Measurements from ENCODE around the gene PML.

PML gene

DNA sequence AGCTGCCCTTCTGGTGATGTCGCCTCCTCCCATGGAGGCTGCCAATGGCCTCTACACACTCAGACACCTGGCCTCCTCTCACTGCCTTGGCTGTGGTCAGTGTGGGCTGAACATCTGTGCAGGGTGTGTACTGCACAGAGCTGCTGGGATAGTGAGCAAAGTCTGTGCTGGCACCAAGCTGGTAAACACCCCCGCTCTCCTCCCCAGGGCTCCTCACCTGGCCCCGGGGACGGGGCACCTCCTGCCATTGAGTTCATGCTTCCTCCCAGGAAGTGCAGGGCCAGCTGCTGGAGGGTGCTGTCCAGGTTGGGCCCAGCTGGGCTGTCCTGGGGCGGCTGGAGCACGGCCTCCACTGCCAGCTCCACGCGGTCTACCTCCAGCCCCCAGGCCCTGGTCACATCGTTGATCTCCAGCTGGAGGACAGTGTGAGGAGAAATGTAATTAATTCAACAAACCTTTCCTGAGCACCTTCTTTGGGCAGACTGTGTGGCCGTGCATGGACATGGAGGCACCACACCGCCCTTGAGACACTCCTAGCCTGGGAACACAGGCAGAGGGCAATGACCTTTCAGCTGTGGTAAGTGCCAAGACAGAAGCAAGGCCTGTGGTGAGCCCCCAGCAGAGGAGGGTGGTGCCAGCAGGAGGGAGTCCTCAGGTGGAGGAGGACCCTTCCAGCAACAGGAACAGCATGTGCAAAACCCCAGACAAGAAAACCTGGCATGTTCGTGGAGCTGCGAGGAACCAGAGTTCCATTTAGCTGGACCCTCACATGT lies 9.2 kb upstream of the PML start:
- no peak for DNase-seq (ENCODE audit: low read depth in 3 of 3)

DNA sequence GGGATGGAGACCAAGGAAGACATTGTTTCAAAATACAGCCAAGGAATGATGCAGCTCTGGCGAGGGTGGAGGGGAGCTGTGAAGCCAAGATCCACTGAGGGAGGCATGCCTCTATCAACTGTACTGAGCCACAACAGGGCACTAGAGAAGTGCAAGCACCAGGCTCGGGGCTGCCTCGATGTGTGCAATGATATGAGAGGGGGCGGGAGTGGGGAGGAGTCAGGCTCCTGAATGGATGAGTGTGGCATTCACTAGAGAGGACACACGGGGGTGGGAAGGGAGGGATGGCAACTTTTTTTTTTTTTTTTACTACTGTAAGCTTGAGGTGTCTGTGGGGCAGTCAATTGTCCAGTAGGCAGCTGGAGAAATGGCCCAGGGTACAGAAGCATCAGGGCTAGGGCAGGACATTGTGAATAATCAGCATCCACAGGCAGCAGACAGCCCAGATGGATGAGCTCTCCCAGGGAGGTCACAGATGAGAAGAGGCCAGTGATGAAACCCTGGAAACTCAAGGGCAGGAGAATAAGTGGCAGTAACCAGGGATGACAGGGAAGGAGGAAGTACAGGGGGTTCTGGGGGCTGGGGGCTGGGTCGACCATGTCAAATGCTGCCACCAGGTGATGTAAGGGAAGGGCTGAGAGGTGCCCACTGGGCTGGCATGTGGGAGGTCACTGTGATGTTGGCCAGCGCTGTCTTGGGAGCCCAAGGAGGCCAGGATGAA lies 8.3 kb upstream of the PML start:
- no peak for DNase-seq (ENCODE audit: low read depth in 3 of 3)

DNA sequence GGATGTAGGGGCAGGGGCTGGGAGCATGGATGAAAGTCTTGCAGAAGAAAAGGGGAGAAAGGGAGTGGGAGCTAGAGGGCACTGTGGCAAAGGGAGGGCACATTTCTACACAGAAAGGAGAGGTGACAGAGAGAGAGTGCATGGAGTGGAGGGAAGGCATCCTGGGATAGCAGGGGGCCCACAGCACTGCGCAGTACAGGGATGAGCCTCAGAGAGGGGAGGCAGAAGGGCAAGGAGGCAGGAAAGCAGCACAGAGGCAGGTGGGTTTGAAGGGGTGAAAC lies 7.8 kb upstream of the PML start:
- DNase-seq (ENCODE audit: low read depth in 3 of 3), result no peak

DNA sequence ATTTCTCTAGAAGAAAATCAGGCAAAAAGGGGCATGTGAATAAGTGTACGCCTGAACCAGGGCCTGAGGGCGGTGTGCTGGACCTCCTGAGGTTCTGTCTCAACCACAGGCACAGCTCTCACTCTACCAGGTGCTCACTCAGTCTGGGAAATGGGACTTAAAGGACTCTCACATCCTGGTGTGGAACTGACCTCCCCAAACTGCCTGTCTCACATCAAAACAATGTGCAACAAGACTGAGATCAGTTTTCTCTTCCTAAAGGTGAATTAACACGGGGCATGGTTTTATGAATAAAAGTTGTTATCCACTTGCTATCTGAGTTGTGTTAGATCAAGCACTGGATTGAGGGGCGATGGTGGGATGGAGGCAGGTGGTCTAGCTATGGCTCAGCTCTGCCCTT lies 7.3 kb upstream of the PML start:
- no peak for DNase-seq (ENCODE audit: low read depth in 3 of 3)

DNA sequence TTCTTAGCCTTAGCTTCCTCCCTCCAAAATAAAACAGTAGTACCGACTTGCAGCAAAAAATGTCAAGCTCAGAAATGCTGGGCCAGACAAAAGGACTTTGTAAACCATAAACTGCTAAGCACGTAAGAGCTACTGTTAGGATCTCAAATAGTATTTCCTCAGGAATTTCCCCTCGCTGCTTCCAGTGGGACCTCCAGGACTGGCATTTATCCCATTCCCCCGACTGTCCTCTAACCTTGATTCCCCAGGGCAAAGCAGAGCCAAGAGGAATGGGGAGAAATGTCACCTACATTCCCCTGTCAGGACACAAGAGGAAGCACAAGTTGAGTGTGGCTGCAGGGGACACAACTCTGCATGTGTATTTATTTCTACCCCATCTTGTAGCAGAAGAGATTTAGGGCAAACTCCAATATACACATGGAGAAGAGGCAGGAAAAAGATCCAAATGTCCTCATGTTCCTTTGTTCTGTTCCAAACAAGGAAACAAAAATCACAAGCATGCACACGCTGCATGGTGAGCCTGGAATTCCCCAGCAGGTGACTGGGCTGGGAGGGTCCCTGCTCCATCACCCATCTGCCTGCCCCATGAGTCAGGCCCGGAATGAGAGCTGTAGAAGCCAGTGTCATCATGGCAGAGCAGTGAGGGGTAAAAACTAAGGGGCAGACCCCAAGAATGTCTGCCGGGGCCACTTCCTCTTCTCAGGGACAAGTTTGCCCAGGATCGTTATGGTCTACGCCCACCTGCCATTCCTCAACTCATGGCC lies 6.7 kb upstream of the PML start:
- DNase-seq (ENCODE audit: low read depth in 3 of 3), result no peak

DNA sequence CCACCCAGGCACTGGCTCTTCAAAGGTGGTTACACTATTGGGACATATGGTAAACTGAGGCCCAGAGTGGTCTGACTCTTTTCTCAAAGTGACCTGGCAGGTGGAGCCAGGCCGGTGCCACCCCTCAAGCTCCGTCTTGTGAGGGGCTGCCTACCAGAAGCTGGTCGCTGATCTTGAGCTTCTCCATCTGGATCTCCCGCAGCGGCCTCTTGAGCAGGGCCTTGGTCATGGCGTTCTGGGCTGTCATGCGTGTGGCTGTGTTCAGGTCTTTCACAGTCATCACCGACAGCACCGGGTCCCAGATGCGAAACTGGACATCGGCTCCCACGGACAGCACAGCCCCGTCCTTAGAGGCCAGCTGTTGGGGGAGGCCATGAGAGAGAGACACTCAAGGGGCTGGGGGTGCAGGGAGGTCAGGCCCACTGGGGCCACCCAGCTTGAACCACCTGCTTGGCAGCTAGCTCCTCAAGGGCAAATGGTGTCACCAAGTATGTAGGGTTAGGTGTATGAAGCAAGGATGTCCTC lies 6.0 kb upstream of the PML start:
- no peak for DNase-seq (ENCODE audit: low read depth in 3 of 3)

DNA sequence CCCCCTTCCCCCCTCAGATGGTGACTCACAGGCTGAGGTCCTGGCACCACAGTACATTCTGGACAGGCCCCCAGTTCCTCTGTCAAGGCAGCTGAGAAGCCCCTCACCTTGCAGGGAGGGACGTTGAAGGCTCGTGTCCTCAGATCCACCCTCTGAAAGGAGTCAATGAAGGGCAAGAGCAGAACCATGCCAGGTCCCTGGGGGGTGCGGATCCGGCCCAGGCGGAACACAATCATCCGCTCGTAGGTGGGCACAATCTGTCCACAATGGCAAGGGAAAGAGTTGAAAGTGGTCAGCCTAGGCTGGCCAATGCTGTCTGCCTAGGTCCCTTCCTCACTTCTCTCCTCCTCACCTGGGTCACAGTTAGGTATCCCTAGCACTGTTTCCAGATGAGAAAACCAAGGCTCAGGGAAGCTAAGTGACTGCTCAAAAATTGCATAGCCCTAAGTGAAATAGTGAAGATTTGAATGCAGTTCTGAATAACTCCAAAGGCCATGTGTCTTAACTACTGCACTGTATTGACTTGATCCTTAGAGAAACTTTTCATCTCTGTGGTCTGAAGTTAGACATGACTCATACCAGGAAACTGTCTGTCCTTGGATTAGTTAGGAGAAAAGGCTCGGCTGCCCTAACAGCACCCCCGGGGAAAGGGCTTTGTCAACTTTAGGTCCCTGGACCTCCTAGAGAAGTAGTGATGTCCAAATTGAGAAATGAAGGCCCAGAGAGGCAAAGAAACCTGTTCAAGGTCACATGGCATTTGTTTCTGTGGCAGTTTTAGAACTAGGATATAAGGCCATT lies 5.3 kb upstream of the PML start:
- DNase-seq (ENCODE audit: low read depth in 3 of 3), result no peak

DNA sequence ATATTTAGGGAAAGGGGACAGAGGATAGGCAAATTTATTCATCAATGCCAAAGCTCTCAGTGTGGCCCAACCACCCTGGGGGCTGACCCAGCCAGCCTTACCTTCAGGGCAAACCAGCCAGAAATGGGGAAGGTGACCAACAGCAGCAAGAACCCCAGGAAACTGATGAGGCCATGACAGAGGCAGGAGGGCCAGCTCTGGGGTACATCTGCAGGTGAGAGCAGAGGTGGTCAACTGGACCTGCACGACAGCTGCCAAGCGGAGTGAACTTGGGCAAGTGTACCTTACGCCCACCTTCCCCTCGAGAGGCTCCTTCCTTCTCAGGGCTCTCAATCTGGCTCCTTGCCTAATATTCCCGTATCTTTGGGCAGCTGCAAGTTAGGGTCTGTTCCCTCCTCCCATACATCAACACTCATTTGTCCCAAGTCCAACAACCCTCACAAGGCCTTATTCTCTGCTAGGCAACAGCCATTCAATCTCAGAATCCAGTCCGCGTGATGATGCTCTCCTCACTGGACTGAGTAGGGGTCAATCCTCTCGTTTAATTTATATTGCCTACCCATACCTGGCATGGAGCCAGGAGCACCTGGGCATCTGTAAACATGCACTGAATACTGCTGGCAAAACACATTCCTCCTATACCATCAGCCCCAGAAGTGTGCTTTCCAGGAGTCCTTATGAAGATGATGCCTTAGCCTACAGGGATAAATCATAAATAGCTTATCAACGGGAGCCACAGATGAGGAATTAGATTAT lies 4.1 kb upstream of the PML start:
- no peak for DNase-seq (ENCODE audit: low read depth in 3 of 3)

DNA sequence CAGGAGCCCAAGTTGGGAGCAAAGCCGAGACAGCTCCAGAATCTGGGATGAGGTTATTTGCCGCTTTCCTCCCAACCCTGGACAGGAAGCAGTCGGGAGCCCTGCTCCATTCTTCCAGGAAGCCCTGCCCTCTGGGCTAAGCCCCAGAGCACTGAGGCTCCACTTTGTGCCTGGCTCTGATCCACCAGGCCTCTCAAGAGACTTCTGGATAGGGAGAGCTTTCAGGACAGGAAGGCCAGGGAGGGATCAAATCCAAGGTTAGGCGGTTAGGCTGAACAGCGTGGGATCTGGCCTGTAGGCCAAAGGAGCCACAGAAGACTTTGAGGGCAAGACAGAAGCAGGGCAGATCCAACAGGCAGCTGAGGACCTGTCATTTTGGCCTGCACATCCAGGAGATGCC lies 3.3 kb upstream of the PML start:
- DNase-seq (ENCODE audit: low read depth in 3 of 3), result no peak

DNA sequence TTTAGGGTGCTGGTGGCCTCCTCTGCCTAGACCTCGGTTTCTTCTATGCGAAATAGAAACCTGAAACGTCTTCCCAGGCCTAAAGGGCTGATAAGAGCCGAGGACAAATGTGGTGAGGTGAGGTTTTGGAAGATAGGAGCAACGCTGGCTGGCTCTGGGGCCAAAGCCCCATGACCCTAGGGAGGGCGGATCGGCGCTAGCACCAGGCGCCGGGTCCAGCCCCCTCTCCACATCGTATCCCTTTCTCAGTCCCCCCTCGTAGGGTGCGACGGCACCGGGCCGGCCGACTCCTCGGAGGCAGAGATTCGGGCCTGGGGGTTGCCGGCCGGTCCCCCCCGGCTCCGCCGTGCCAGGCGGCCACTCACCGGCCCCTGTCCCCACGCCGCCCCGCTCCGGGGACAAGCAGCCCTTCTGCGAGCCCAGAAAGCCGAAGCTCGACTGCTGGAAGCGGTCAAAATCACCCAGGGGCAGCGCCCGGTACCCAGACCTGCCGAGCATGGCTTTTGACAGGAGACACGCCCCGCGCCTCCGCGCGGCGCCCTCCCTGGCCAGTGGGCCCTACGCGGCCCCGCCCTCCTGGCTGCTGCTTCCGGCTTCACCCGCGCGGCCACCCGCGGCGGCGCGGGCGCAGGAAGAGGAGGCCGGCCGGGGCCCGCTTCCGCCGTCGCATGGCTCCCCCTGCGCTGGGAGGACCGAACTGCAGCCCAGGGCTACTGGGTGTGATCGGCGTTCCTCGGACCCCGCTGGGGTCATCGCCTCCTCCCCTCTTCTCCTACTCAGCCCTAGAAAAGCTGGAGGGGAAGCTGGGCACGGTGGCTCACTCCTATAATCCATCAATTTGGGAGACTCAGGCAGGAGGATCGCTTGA lies 2.6 kb upstream of the PML start, which contains the start of gene STOML1:
TSS of gene STOML1 (minus strand) at position 570 of the 868 bp plus-strand sequence. CDS start at position 498, 72 bp downstream.
- peak; percentile 89 to 90 (median 89) for DNase-seq (ENCODE audit: low read depth in 3 of 3)

DNA sequence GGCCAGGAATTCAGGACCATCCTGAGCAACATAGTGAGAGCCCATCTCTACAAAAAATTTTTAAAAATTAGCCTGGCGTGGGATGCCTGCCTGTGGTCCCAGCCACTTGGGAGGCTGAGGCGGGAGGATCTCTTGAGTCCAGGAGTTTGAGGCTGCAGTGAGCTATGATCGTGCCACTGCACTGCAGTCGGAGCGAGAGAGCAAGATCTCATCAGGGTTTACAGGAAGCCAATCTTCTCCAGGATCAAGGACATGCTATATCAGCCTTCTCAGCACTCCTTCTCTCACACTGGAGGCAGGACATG lies 2.0 kb upstream of the PML start:
- no peak for DNase-seq (ENCODE audit: low read depth in 3 of 3)

DNA sequence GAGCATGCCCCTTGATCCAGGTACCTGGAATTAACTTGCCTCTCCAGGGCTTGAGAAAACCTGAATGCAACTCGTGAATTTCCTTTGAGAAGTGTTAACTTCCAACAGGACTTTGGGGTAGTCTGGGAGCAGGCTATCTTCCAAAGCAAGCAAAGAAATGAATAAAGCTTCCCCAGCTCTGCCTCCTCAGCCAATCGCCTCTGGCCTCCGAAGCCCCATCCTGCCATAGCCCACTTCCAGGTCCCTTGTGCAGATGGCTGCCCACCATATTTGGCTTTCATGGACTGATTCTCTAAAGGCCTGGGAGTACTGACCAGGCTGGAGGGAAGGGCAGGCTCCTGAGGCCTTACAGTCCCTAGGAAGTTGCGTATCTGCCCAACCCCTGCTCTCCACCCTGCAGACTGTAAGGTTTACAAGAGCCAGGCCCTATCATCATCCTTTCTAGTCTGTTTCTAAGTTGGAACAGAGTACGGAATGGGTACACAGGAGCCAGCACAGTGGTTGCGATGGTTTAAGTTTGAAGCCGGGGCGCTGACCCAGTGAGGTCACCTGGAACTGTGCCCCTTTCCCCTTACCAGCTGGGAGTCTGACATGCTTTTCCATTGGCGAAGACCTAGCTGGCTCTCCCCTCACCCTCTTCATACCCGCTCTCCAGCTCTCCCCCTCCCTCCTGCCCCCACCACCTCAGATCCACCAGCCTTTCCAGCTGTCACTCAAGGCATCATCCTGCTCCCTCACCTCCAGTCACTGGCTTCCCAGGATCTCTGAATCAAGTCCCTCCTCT lies 1.1 kb upstream of the PML start:
- no peak for DNase-seq (ENCODE audit: low read depth in 3 of 3)

DNA sequence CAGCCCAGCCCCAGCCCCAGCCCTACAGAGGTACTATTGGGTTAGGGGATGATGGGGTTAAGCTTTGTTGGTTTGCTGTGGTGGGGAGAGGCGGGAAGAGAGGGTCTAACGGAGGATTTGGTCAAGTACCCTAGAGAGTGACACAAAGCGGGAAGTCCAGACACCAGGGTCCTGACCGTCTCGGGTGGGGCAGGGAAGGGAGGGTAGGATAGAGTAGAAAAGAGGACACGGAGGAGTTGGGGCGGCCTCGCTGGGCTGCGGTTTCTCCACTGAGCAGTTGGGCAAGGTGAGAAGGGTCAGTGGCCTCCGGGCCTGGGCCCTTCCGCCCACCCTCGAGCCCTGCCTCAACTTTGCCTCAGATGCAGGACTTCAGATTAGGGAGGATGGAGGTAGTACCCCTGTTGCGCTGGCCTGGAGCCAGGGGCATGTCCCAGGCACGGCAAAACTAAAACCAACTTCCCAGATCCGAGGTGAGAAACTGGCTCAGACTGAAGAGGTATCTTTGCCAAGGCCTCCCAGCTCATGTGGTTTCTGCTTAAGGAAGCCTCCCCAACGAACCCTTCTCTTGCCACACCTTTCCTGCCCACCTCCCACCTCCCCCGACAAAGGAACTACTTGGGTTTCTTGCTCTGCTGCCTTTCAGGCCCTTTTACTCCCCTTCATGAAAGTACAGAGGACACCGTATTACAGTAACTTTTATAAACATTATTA lies 551 bp downstream of the PML start:
- DNase-seq (ENCODE audit: low read depth in 3 of 3), result no peak

DNA sequence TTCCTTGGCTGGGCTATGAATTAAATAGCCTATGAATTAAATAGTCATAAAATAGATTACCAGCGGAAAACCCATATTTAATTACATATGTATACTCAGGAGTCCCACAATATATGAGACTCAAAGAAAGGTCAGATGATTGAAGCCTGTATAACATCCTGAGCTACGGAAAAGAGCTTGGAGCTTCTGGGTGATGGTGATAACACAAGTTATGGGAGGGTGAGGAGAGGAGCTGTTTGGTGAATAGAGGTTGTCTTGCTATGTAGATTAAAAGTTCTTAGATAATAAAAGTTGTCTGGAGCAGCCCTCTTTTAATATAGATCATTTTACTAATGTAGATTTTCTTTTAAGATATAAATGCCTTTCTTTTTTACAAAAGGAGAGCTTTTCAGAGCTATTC lies 1.8 kb downstream of the PML start:
- DNase-seq (ENCODE audit: low read depth in 3 of 3), result no peak

DNA sequence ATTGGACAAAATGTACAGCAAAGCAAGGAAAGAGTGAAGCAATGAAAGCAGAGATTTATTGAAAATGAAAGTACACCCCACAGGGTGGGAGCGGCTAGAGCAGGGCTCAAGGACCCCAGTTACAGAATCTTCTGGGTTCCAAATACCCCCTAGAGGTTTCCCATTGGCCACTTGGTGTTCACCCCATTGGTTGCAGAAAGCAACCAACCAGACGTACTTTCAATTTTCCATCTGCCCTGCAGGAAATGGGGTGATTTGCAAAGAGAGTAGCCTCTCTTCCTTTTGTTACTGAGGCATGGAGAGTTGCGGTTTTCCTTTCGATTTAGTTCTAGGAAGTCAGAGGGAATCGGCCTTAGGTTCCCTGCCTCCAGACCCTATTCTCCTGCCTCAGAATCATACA lies 2.4 kb downstream of the PML start:
- DNase-seq (ENCODE audit: low read depth in 3 of 3), result no peak

DNA sequence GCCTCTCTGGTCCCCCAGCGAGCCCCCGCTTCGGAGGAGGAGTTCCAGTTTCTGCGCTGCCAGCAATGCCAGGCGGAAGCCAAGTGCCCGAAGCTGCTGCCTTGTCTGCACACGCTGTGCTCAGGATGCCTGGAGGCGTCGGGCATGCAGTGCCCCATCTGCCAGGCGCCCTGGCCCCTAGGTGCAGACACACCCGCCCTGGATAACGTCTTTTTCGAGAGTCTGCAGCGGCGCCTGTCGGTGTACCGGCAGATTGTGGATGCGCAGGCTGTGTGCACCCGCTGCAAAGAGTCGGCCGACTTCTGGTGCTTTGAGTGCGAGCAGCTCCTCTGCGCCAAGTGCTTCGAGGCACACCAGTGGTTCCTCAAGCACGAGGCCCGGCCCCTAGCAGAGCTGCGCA lies 3.5 kb downstream of the PML start:
- no peak for DNase-seq (ENCODE audit: low read depth in 3 of 3)

DNA sequence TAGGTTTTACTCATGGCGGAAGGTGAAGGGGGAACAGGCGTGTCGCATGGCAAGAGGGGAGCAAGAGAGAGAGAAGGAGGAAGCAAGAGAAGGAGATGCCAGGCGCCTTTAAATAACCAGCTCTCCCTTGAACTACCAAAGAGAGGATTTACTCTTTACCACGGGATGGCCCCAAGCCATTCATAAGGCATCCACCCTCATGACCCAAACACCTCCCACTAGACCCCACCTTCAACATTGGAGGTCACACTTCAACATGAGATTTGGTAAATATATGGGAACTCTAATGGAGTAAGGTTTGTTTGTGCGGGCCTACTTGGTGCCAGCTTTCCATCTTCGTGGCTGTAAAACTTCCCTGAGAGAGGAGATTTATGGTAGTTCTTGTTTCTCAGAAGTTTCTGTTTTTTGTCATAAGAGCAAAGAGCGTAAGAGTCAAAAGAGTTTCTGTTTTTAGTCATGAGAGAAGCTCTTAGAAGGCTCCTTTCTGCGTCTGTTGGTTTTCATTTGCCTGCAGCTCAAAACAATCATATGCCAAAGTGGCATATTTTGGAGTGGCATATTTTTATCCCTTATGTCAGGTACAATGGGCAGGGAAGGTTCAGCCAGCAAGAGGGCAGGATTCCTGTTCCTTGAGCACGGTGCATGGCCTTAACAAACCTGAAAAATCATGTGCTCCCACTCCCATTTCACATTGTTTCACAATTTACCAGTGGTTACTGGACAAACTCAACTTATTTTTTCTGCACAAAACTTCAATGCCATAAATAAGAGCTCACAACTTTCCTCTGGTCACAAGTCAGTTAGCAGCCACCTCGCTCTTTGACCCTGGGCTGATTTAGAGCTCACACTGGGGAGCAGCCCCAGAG lies 12.5 kb downstream of the PML start:
- DNase-seq (ENCODE audit: low read depth in 3 of 3), result no peak

DNA sequence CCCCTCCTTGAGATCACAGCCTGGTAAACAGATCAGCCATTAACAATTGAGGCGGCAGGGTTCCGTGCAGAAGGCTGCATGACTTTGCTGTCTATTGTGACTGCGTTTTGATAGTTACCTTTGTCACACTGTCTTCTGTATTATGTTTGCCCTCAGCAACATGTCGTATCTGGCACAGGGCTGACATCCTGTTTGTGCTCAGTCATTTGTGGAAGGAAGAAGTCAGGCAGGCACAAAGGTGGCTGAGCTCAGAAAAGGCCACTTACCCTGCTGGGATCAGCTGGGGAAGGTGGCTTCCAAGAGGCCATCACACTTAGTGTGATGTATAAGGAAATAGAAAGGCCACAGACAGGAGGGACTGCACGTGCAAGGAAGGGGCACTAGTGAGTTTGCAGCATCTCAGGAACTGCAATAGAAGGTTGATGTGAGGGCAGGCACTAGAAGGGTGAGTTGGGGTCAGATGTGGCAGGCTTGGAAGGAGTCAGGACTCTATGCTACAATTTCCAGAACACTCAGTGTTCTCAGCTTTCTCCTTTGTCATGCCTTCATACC lies 13.4 kb downstream of the PML start:
- DNase-seq (ENCODE audit: low read depth in 3 of 3), result no peak
